Activated CD8-positive, alpha-beta memory T cell treated with anti-CD3 and anti-CD28 coated beads, Interleukin-2, amount 50 U/mL, for 48 hours (primary cell): ENCODE data around the gene OR2F2.

Source experiments
- DNase-seq: peaks from one replicate; pipeline ENCODE4 v3.0.0-alpha.2; 2020

The OR2F2 gene

GRCh38 chr7:143914938-143915652, 19.9 kb upstream of the OR2F2 start:
- DNase-seq: no peak

- no peak for DNase-seq
These were observed 10.2 kb upstream of the OR2F2 start for GRCh38 chr7:143924851-143925250.

GRCh38 chr7:143929224-143929920, 5.7 kb upstream of the OR2F2 start:
- DNase-seq: no peak

- DNase-seq: no peak
These were observed 3.3 kb upstream of the OR2F2 start for GRCh38 chr7:143931739-143932138.

GRCh38 chr7:143936087-143937009, 1.3 kb downstream of the OR2F2 start:
- no peak for DNase-seq

- DNase-seq: no peak
These were observed 3.6 kb downstream of the OR2F2 start for GRCh38 chr7:143938379-143939243.

- DNase-seq: no peak
These were observed 10.4 kb downstream of the OR2F2 start for GRCh38 chr7:143945423-143945822.

- DNase-seq: no peak
These were observed 12.1 kb downstream of the OR2F2 start for GRCh38 chr7:143947111-143947510.

- DNase-seq: no peak
These were observed 13.7 kb downstream of the OR2F2 start for GRCh38 chr7:143948733-143949132.

GRCh38 chr7:143953421-143953820, 18.4 kb downstream of the OR2F2 start:
- no peak for DNase-seq

- no peak for DNase-seq
These were observed 19.1 kb downstream of the OR2F2 start for GRCh38 chr7:143954135-143954534.

GRCh38 chr7:143954544-143954943, 19.5 kb downstream of the OR2F2 start, which contains the start of gene OR2F1:
Gene OR2F1, plus strand, starts transcription at chr7:143954844. Its CDS starts 5,127 bp downstream, at chr7:143959971.
- no peak for DNase-seq

GRCh38 chr7:143958781-143959180, 23.7 kb downstream of the OR2F2 start:
- no peak for DNase-seq

GRCh38 chr7:143960813-143961610, 26.0 kb downstream of the OR2F2 start:
- no peak for DNase-seq

GRCh38 chr7:143965280-143965679, 30.2 kb downstream of the OR2F2 start:
- DNase-seq: no peak

GRCh38 chr7:143967398-143967797, 32.4 kb downstream of the OR2F2 start:
- no peak for DNase-seq

- DNase-seq: no peak
These were observed 38.9 kb downstream of the OR2F2 start for GRCh38 chr7:143973870-143974416.

GRCh38 chr7:143974459-143974858, 39.4 kb downstream of the OR2F2 start:
- DNase-seq: no peak

GRCh38 chr7:143975617-143976016, 40.6 kb downstream of the OR2F2 start:
- no peak for DNase-seq

- no peak for DNase-seq
These were observed 43.6 kb downstream of the OR2F2 start for GRCh38 chr7:143978585-143978984.

GRCh38 chr7:143979359-143979758, 44.3 kb downstream of the OR2F2 start:
- DNase-seq: no peak
